B cell (primary cell): ENCODE measurements around the gene OR10H1. TPM values are rescaled to one million over a fixed set of nuclear protein-coding genes. Genes with fewer than 3 reads are reported as not detected.

Experiments used
- ATAC-seq: fragments of 200-7000 bp; cut with Tn5 transposase; one replicate; pipeline ENCODE4 v1.10.0; 2021; ENCODE audit warnings: low read depth, mild to moderate bottlenecking, moderate number of reproducible peaks, moderate library complexity
- CTCF ChIA-PET: fragments of 350-600 bp; sonication (Branson Sonifier 250); formaldehyde crosslinking; loops from one replicate; lab custom pipeline; 2021; ENCODE audit warnings: antibody characterized with exemption, inconsistent platforms; lab: Charles Lee
- POLR2A ChIA-PET: fragments of 350-600 bp; sonication (Branson Sonifier 250); formaldehyde crosslinking; loops from one replicate; lab custom pipeline; 2021; ENCODE audit warnings: antibody characterized with exemption; lab: Charles Lee
- DNase-seq: peaks from one replicate; pipeline ENCODE4 v3.0.0; 2013
- H2AFZ ChIP-seq: 2 replicates; pipeline ENCODE4 v1.6.1; 2012; ENCODE audit warnings: mild to moderate bottlenecking, low read depth, low read length; ENCODE audit not compliant: insufficient read depth, poor library complexity, severe bottlenecking
- H3K27ac ChIP-seq, 2 donors: 1 replicate in 1 of 2; 2 replicates in 1 of 2; pipeline ENCODE4 v1.5.1; 2012 to 2013; ENCODE audit warnings: low read length in 2 of 2, mild to moderate bottlenecking in 2 of 2, moderate library complexity in 1 of 2
- H3K27me3 ChIP-seq, 4 experiments: fragments of 200-600 bp in 1 of 4; sonication (generic) in 1 of 4; replicated peaks in 1 of 4; 1 replicate in 2 of 4; 2 replicates in 2 of 4; pipeline versions ENCODE4 v1.6.1 to v1.7.0; 2013 to 2016; ENCODE audit warnings: low read length in 3 of 4, mild to moderate bottlenecking in 2 of 4, mixed read lengths in 1 of 4, moderate library complexity in 1 of 4; ENCODE audit not compliant: insufficient read depth in 4 of 4, control insufficient read depth in 3 of 4; ENCODE audit errors: control extremely low read depth in 1 of 4
- H3K36me3 ChIP-seq, 2 experiments: replicated peaks in 1 of 2; 1 replicate in 1 of 2; 2 replicates in 1 of 2; pipeline versions ENCODE4 v1.6.1 to v1.7.1; 2013; ENCODE audit warnings: low read length in 1 of 2; ENCODE audit not compliant: insufficient read depth in 2 of 2, control insufficient read depth in 1 of 2; ENCODE audit errors: control extremely low read depth in 1 of 2, extremely low read depth in 1 of 2
- H3K4me1 ChIP-seq, 2 donors: fragments of 200-600 bp in 1 of 2; sonication (generic) in 1 of 2; 1 replicate in 1 of 2; 2 replicates in 1 of 2; pipeline versions ENCODE4 v1.5.1 to v1.6.1; 2013 to 2017; ENCODE audit warnings: low read length in 2 of 2; ENCODE audit not compliant: control insufficient read depth in 2 of 2, insufficient read depth in 2 of 2
- H3K4me2 ChIP-seq: replicated peaks from 2 replicates; pipeline ENCODE3; 2012; ENCODE audit warnings: mild to moderate bottlenecking, low read depth, low read length; ENCODE audit not compliant: poor library complexity, severe bottlenecking
- H3K4me3 ChIP-seq, 5 experiments: fragments of 200-600 bp in 1 of 5; sonication (generic) in 1 of 5; 1 replicate in 3 of 5; 2 replicates in 2 of 5; pipeline versions ENCODE4 v1.5.1 to v1.7.0; 2011 to 2016; ENCODE audit warnings: low read length in 4 of 5, mild to moderate bottlenecking in 4 of 5, low read depth in 2 of 5, control low read depth in 1 of 5, moderate library complexity in 1 of 5; ENCODE audit not compliant: insufficient read depth in 1 of 5; ENCODE audit errors: control extremely low read depth in 1 of 5, extremely low read depth in 1 of 5
- H3K79me2 ChIP-seq: fragments of 200-600 bp; sonication (generic); one replicate; pipeline ENCODE4 v1.6.0; 2016; ENCODE audit warnings: low read length; ENCODE audit not compliant: control insufficient read depth, insufficient read depth
- H3K9ac ChIP-seq: fragments of 200-600 bp; sonication (generic); 2 replicates; pipeline ENCODE4 v1.6.1; 2017; ENCODE audit warnings: mild to moderate bottlenecking, low read length, moderate library complexity
- H3K9me3 ChIP-seq, 3 donors: one replicate each; pipeline versions ENCODE4 v1.6.1 to v1.7.1; 2013; ENCODE audit warnings: low read length in 2 of 3; ENCODE audit not compliant: control insufficient read depth in 2 of 3, insufficient read depth in 1 of 3; ENCODE audit errors: control extremely low read depth in 1 of 3
- H4K20me1 ChIP-seq: 2 replicates; pipeline ENCODE4 v1.6.0; 2012; ENCODE audit warnings: mild to moderate bottlenecking, low read length; ENCODE audit not compliant: insufficient read depth, control insufficient read depth, poor library complexity, severe bottlenecking
- H3K27ac Mint-ChIP-seq: one replicate; pipeline ENCODE4 v1.8.0; 2021; ENCODE audit warnings: mixed read lengths
- H3K27me3 Mint-ChIP-seq: one replicate; pipeline ENCODE4 v1.8.0; 2021; ENCODE audit warnings: mixed read lengths
- H3K4me1 Mint-ChIP-seq: one replicate; pipeline ENCODE4 v1.8.0; 2021; ENCODE audit warnings: mixed read lengths
- H3K4me3 Mint-ChIP-seq: one replicate; pipeline ENCODE4 v1.8.0; 2021; ENCODE audit warnings: mixed read lengths
- H3K9me3 Mint-ChIP-seq: one replicate; pipeline ENCODE4 v1.8.0; 2022; ENCODE audit warnings: mixed read lengths; ENCODE audit not compliant: insufficient read depth
- CTCF ChIP-seq: fragments of 200-600 bp; IDR thresholded peaks from one replicate; pipeline ENCODE4 v1.8.0; 2022; ENCODE audit warnings: antibody characterized with exemption, mild to moderate bottlenecking
- EZH2 ChIP-seq: IDR thresholded peaks from 2 replicates; pipeline ENCODE4 v1.6.1; 2012; ENCODE audit warnings: borderline replicate concordance, low read depth, mild to moderate bottlenecking, moderate library complexity, low read length; ENCODE audit not compliant: insufficient read depth, poor library complexity, severe bottlenecking
- WGBS: methylation state at CpG from one replicate; pipeline ENCODE4 v1.1.5; 2013; ENCODE audit warnings: missing lambda C conversion rate; ENCODE audit not compliant: insufficient coverage; 5-methylcytosine and 5-hydroxymethylcytosine counted together
- intact Hi-C: fragments of 100-400 bp; cut with micrococcal nuclease; formaldehyde crosslinking; loops from one replicate; pipeline ENCODE4 v1.10.0; 2022
- polyA minus RNA-seq: library from RNA; depleted of rRNA, polyadenylated mRNA; stranded (reverse); fragments of >200 nt; gene quantifications from 2 replicates; pipeline ENCODE4 v1.2.3, GENCODE V29; 2012
- polyA plus RNA-seq: library from polyadenylated mRNA; depleted of rRNA; stranded (reverse); fragments of >200 nt; gene quantifications from 2 replicates; pipeline ENCODE4 v1.2.3, GENCODE V29; 2012
- total RNA-seq, 2 donors: library from RNA; stranded (reverse); fragments of 120-200 nt in 1 of 2; gene quantifications; 1 replicate in 1 of 2; 2 replicates in 1 of 2; pipeline versions ENCODE4 v1.2.3 to v1.2.4, GENCODE V29; 2013 to 2022

The OR10H1 gene
- 0.07 and 0.10 TPM in 2 replicates for total RNA-seq
- total RNA-seq (2013): 0.02 TPM
- not detected in 2 replicates for polyA plus RNA-seq
- not detected in 2 replicates for polyA minus RNA-seq

GRCh38 chr19:15815306-15815705 is at the start of gene OR10H1:
Gene OR10H1, minus strand, starts transcription at chr19:15815664. Its CDS starts 7,627 bp downstream, at chr19:15808037.
- Histone ChIP-seq H3K36me3 (no peaks in the 10 kb centered on the region), H4K20me1 (no peaks in the 10 kb centered on the region), H3K4me3 (no peak within 1 kb of the TSS), H2AFZ (no peak within 1 kb of the TSS), H3K27me3 (peaks cover 0 to 26% (median 7%) of the 10 kb centered on the region in 4 experiments), H3K9me3 (peaks cover 0 to 7% (median 0%) of the 10 kb centered on the region in 3 donors), H3K27ac (no peak within 1 kb of the TSS), H3K9ac (no peak within 1 kb of the TSS), H3K79me2 (no peaks in the 10 kb centered on the region), H3K4me2 (no peak within 1 kb of the TSS), H3K4me1 (no peaks in the 10 kb centered on the region)
- H3K27ac Mint-ChIP-seq: no peak within 1 kb of the TSS
- TF ChIP-seq EZH2 (no peak), CTCF (no peak)
- H3K4me1 Mint-ChIP-seq: no peaks in the 10 kb centered on the region
- intact Hi-C loops: no loop called here
- no peak for DNase-seq
- 79% methylated on average over 4 of the region's 5 CpGs for WGBS
- ChIA-PET POLR2A (no interaction called here), CTCF (no interaction called here)
- H3K4me3 Mint-ChIP-seq: no peak within 1 kb of the TSS
- ATAC-seq: no peak
- H3K27me3 Mint-ChIP-seq: peaks cover 40% of the 10 kb centered on the region
- no peaks in the 10 kb centered on the region for H3K9me3 Mint-ChIP-seq

GRCh38 chr19:15864824-15865223 is 49.4 kb upstream of the OR10H1 start:
- intact Hi-C loops: no loop called here
- Histone ChIP-seq H3K79me2 (no peaks in the 10 kb centered on the region), H4K20me1 (no peaks in the 10 kb centered on the region), H3K27ac (no peak overlapping the region), H3K4me1 (no peaks in the 10 kb centered on the region), H3K36me3 (no peaks in the 10 kb centered on the region), H3K4me2 (no peak overlapping the region), H3K4me3 (no peak overlapping the region), H3K27me3 (peaks cover 0 to 3% (median 0%) of the 10 kb centered on the region in 4 experiments), H2AFZ (no peak overlapping the region), H3K9ac (no peak overlapping the region), H3K9me3 (no peaks in the 10 kb centered on the region)
- no peak for TF ChIP-seq EZH2
- TF ChIP-seq CTCF: no peak
- no peaks in the 10 kb centered on the region for H3K4me1 Mint-ChIP-seq
- peaks cover 24% of the 10 kb centered on the region for H3K27me3 Mint-ChIP-seq
- H3K9me3 Mint-ChIP-seq: no peaks in the 10 kb centered on the region
- ATAC-seq (no peak), DNase-seq (no peak)
- H3K4me3 Mint-ChIP-seq: no peak overlapping the region
- WGBS: 84% methylated on average over 5 of the region's 5 CpGs
- ChIA-PET POLR2A (no interaction called here), CTCF (no interaction called here)
- H3K27ac Mint-ChIP-seq: no peak overlapping the region
